ENCODE measurements around the gene EMX1. TPM values are rescaled to one million over a fixed set of nuclear protein-coding genes. Genes with fewer than 3 reads are reported as not detected.

The EMX1 gene
- total and polyA plus RNA-seq, 2 donors (not counting 1 experiment from before 2014, with no cell fraction given), result not detected

GRCh38 chr2:72965016-72965415, 47.7 kb downstream of the EMX1 start:
- H2AFZ ChIP-seq (ENCODE audit: low read length), result no peak overlapping the region
- H3K4me3 ChIP-seq (replicated peaks in 1 of 4; ENCODE audit: control extremely low read depth in 1 of 4, insufficient read depth in 1 of 4, low read depth in 3 of 4, low read length in 4 of 4), result no peak overlapping the region
- H3K9me3 ChIP-seq (ENCODE audit: control insufficient read depth, insufficient read depth, low read depth, low read length), result no peaks in the 10 kb centered on the region
- no peak for DNase-seq (ENCODE audit: low read depth in 2 of 2)
- H3K9ac ChIP-seq (ENCODE audit: insufficient read depth, low read length), result no peak overlapping the region
- no peak overlapping the region for H3K27ac ChIP-seq (ENCODE audit: insufficient read depth, low read length)
- no peaks in the 10 kb centered on the region for H3K27me3 ChIP-seq (ENCODE audit: control insufficient read depth, insufficient read depth, low read length)
- H4K20me1 ChIP-seq (ENCODE audit: control insufficient read depth, extremely low read depth, insufficient read depth, low read length), result no peaks in the 10 kb centered on the region
- no peaks in the 10 kb centered on the region for H3K4me1 ChIP-seq (ENCODE audit: control insufficient read depth, extremely low read depth, insufficient read depth, low read length)
- no peaks in the 10 kb centered on the region for H3K79me2 ChIP-seq (ENCODE audit: control insufficient read depth, insufficient read depth, low read length)
- no peak overlapping the region for H3K4me2 ChIP-seq (ENCODE audit: extremely low read depth, insufficient read depth, low read length)
- H3K36me3 ChIP-seq (ENCODE audit: control insufficient read depth, insufficient read depth, low read length), result no peaks in the 10 kb centered on the region
- TF ChIP-seq, protein P1, sequence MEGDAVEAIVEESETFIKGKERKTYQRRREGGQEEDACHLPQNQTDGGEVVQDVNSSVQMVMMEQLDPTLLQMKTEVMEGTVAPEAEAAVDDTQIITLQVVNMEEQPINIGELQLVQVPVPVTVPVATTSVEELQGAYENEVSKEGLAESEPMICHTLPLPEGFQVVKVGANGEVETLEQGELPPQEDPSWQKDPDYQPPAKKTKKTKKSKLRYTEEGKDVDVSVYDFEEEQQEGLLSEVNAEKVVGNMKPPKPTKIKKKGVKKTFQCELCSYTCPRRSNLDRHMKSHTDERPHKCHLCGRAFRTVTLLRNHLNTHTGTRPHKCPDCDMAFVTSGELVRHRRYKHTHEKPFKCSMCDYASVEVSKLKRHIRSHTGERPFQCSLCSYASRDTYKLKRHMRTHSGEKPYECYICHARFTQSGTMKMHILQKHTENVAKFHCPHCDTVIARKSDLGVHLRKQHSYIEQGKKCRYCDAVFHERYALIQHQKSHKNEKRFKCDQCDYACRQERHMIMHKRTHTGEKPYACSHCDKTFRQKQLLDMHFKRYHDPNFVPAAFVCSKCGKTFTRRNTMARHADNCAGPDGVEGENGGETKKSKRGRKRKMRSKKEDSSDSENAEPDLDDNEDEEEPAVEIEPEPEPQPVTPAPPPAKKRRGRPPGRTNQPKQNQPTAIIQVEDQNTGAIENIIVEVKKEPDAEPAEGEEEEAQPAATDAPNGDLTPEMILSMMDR (conservative IDR thresholded peaks at IDR 0.05 in 1 of 2, IDR thresholded peaks at IDR 0.05 in 1 of 2; ENCODE audit: low read depth in 1 of 2, low read length in 2 of 2), result no peak
- no peak for TF ChIP-seq EZH2 (IDR thresholded peaks at IDR 0.05; ENCODE audit: low read length, missing control alignments)

- Histone ChIP-seq H3K79me2 (ENCODE audit: control insufficient read depth, insufficient read depth, low read length) (no peaks in the 10 kb centered on the region), H3K27me3 (ENCODE audit: control insufficient read depth, insufficient read depth, low read length) (no peaks in the 10 kb centered on the region), H3K36me3 (ENCODE audit: control insufficient read depth, insufficient read depth, low read length) (no peaks in the 10 kb centered on the region), H3K4me3 (replicated peaks in 1 of 4; ENCODE audit: control extremely low read depth in 1 of 4, insufficient read depth in 1 of 4, low read depth in 3 of 4, low read length in 4 of 4) (no peak overlapping the region), H3K9ac (ENCODE audit: insufficient read depth, low read length) (no peak overlapping the region), H3K4me2 (ENCODE audit: extremely low read depth, insufficient read depth, low read length) (no peak overlapping the region), H4K20me1 (ENCODE audit: control insufficient read depth, extremely low read depth, insufficient read depth, low read length) (no peaks in the 10 kb centered on the region), H3K27ac (ENCODE audit: insufficient read depth, low read length) (no peak overlapping the region), H3K4me1 (ENCODE audit: control insufficient read depth, extremely low read depth, insufficient read depth, low read length) (no peaks in the 10 kb centered on the region), H2AFZ (ENCODE audit: low read length) (no peak overlapping the region), H3K9me3 (ENCODE audit: control insufficient read depth, insufficient read depth, low read depth, low read length) (no peaks in the 10 kb centered on the region)
- no peak for TF ChIP-seq EZH2 (IDR thresholded peaks at IDR 0.05; ENCODE audit: low read length, missing control alignments)
- TF ChIP-seq, protein P1 (conservative IDR thresholded peaks at IDR 0.05 in 1 of 2, IDR thresholded peaks at IDR 0.05 in 1 of 2; ENCODE audit: low read depth in 1 of 2, low read length in 2 of 2), result no peak
- DNase-seq (ENCODE audit: low read depth in 2 of 2), result no peak
These were observed 48.6 kb downstream of the EMX1 start for GRCh38 chr2:72965770-72966450.

DNA sequence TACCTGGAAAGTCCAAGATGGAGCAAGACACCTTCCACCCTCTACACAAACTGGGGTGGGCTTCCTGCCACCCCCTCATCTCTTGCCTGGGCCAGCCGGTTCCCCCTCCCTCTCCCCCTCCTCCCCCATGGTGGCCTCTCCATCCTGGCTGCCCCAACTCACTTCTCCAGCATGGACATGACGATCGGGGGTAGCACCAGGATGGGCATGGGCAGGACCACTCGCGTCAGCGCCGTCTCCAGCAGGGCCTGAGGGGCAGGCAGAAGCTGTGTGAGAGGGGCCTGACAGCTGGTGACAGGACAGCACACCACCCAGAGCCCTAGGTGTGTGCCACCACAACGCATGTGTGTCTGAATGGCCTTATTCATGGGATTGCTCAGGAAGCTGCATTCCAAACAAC, 51.0 kb downstream of the EMX1 start:
- no peaks in the 10 kb centered on the region for H3K36me3 ChIP-seq (ENCODE audit: control insufficient read depth, insufficient read depth, low read length)
- H2AFZ ChIP-seq (ENCODE audit: low read length), result no peak overlapping the region
- H3K27ac ChIP-seq (ENCODE audit: insufficient read depth, low read length), result no peak overlapping the region
- H3K4me3 ChIP-seq (replicated peaks in 1 of 4; ENCODE audit: control extremely low read depth in 1 of 4, insufficient read depth in 1 of 4, low read depth in 3 of 4, low read length in 4 of 4), result no peak overlapping the region
- no peak overlapping the region for H3K9ac ChIP-seq (ENCODE audit: insufficient read depth, low read length)
- TF ChIP-seq, protein P1 (conservative IDR thresholded peaks at IDR 0.05 in 1 of 2, IDR thresholded peaks at IDR 0.05 in 1 of 2; ENCODE audit: low read depth in 1 of 2, low read length in 2 of 2), result no peak
- no peak for TF ChIP-seq EZH2 (IDR thresholded peaks at IDR 0.05; ENCODE audit: low read length, missing control alignments)
- H4K20me1 ChIP-seq (ENCODE audit: control insufficient read depth, extremely low read depth, insufficient read depth, low read length), result no peaks in the 10 kb centered on the region
- no peak for DNase-seq (ENCODE audit: low read depth in 2 of 2)
- no peaks in the 10 kb centered on the region for H3K4me1 ChIP-seq (ENCODE audit: control insufficient read depth, extremely low read depth, insufficient read depth, low read length)
- H3K9me3 ChIP-seq (ENCODE audit: control insufficient read depth, insufficient read depth, low read depth, low read length), result no peaks in the 10 kb centered on the region
- no peaks in the 10 kb centered on the region for H3K79me2 ChIP-seq (ENCODE audit: control insufficient read depth, insufficient read depth, low read length)
- H3K27me3 ChIP-seq (ENCODE audit: control insufficient read depth, insufficient read depth, low read length), result no peaks in the 10 kb centered on the region
- H3K4me2 ChIP-seq (ENCODE audit: extremely low read depth, insufficient read depth, low read length), result no peak overlapping the region
